ENCODE data around the gene M1AP. TPM values are rescaled to one million over a fixed set of nuclear protein-coding genes. Genes with fewer than 3 reads are reported as not detected.

M1AP gene
- total RNA-seq, 4 donors from 2014 or later = 0.20 TPM; not detected in 3

DNA sequence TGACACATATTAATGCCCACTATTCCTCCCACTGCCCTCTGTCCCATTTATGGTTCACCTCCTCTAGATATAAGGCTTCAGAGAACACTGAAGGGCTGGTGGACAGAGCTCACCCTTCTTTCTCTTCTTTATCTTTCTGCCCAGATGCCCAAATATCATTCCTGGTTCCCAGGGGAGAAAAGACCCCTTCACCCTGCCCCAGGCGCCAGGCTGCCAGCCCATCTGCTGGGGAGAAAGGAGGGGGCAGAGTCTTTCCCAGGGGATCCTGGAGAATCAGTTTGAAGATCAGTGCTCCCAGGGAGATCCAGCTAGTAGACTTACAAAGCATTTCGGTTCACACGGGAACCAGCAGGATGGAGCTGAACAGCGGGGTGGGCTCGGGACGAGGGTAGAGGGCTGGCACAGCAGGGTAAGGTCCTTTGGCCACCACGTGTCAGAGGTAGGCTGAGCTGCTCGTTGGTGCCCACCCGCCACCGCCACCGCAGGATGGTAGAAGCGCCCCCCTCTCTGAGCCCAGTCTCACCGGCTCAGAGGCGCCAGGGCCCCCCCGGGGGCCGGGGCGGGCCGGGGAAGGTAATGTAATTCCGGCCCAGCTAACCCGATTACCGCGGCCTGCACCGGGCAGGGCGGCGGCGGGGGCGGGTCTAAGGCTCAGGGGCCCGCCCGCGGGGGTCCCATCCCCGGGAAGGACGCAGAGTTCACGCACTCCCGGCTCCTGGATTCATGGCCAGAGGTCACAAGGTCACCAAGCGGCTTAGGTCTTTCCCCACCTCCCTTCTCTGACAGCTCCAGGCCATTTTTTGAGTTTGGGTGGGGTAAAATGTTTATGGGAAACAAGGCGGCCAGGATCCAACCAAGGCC lies 135.2 kb downstream of the M1AP start:
- TF ChIP-seq POLR2A (IDR thresholded peaks at IDR 0.05) = no peak
- TF ChIP-seq, protein P1, sequence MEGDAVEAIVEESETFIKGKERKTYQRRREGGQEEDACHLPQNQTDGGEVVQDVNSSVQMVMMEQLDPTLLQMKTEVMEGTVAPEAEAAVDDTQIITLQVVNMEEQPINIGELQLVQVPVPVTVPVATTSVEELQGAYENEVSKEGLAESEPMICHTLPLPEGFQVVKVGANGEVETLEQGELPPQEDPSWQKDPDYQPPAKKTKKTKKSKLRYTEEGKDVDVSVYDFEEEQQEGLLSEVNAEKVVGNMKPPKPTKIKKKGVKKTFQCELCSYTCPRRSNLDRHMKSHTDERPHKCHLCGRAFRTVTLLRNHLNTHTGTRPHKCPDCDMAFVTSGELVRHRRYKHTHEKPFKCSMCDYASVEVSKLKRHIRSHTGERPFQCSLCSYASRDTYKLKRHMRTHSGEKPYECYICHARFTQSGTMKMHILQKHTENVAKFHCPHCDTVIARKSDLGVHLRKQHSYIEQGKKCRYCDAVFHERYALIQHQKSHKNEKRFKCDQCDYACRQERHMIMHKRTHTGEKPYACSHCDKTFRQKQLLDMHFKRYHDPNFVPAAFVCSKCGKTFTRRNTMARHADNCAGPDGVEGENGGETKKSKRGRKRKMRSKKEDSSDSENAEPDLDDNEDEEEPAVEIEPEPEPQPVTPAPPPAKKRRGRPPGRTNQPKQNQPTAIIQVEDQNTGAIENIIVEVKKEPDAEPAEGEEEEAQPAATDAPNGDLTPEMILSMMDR (IDR thresholded peaks at IDR 0.05 in 4 of 5, conservative IDR thresholded peaks at IDR 0.05 in 1 of 5) = no peak
- intact Hi-C loops (cut with DNase I; ENCODE audit: low total_unique reads) (no loop called here), in situ Hi-C loops (cut with MboI; ENCODE audit: low sequenced_read_pairs in 4 of 4) (no loop called here)
- Histone ChIP-seq H3K4me3 (no peak overlapping the region), H3K27me3 (peaks cover 71 to 85% (median 82%) of the 10 kb centered on the region in 3 donors), H3K36me3 (no peaks in the 10 kb centered on the region), H3K9me3 (no peaks in the 10 kb centered on the region), H3K4me1 (peaks cover 12 to 22% of the 10 kb centered on the region in 2 donors), H3K27ac (no peak overlapping the region)
- DNase-seq (no peak), ATAC-seq (no peak)

DNA sequence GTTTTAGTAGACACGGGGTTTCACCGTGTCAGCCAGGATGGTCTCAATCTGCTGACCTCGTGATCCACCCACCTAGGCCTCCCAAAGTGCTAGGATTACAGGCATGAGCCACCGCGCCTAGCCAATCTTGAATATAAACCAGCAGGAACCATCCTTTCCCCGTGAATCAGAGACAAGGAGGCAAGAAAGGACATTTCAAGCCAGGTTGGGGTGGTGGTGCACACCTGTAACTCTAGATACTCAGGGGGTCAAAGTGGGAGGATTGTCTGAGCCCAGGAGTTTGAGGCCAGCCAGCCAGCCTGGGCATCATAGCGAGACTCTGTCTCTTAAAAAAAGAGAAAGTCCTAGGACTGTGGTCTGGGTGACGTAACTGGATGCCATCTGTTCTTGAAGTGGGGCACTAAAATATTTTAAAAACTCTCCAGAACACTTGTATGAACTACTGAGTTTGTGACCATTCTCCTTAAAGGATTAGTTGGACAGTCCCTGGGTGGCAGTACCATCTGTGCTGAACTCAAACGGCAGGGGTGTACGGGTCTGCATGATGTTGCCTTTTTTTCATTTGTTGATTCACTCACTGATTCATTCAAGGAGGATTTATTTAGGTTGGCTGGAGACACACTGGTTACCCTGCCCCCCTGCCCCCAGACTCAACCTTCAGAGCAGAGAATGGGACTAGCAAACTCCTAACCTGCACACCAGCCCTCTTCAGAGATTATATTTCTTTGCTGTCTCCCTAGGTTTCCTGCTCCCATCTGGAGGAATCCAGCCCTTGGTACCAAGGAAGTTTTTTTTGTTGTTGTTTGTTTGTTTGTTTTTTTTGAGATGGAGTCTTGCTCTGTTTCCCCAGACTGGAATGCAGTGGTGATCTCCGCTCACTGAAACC lies 136.8 kb downstream of the M1AP start:
- no peak for DNase-seq
- intact Hi-C loops (cut with DNase I; ENCODE audit: low total_unique reads) = no loop called here
- no peak for TF ChIP-seq POLR2A (IDR thresholded peaks at IDR 0.05)
- TF ChIP-seq, protein P1 (IDR thresholded peaks at IDR 0.05 in 4 of 5, conservative IDR thresholded peaks at IDR 0.05 in 1 of 5) = no peak
- peaks cover 55 to 69% (median 66%) of the 10 kb centered on the region in 3 donors for H3K27me3 ChIP-seq
- H3K9me3 ChIP-seq = no peaks in the 10 kb centered on the region
- no peak overlapping the region for H3K4me3 ChIP-seq
- in situ Hi-C loops (cut with MboI; ENCODE audit: low sequenced_read_pairs in 4 of 4) = no loop called here
- peaks cover 17 to 27% of the 10 kb centered on the region in 2 donors for H3K4me1 ChIP-seq
- H3K36me3 ChIP-seq = no peaks in the 10 kb centered on the region
- ATAC-seq = no peak
- no peak overlapping the region for H3K27ac ChIP-seq

DNA sequence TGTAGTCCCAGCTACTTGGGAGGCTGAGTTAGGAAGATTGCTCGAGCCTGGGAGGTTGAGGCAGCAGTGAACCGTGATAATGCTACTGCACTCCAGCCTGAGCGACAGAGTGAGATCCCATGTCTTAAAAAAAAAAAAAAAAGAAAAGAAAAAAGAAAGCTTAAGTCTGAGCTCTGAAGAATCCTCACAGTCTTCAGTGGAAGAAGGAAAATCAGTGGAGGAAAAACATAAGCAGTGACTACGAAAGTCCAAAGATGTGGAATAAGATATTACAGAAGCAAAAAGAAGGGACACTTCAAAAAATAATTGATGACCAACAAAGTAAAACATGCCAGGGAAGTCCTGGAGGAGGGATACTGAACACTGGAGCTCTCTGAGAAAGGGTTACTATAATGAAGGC lies 137.9 kb downstream of the M1AP start:
- Histone ChIP-seq H3K36me3 (peaks cover 0 to 10% of the 10 kb centered on the region in 2 donors), H3K27me3 (peaks cover 44 to 62% (median 58%) of the 10 kb centered on the region in 3 donors), H3K4me3 (no peak overlapping the region), H3K9me3 (no peaks in the 10 kb centered on the region), H3K4me1 (peaks cover 21 to 32% of the 10 kb centered on the region in 2 donors), H3K27ac (no peak overlapping the region)
- intact Hi-C loops (cut with DNase I; ENCODE audit: low total_unique reads) (no loop called here), in situ Hi-C loops (cut with MboI; ENCODE audit: low sequenced_read_pairs in 4 of 4) (no loop called here)
- TF ChIP-seq, protein P1 (IDR thresholded peaks at IDR 0.05 in 4 of 5, conservative IDR thresholded peaks at IDR 0.05 in 1 of 5) = no peak
- DNase-seq = no peak
- ATAC-seq = no peak

DNA sequence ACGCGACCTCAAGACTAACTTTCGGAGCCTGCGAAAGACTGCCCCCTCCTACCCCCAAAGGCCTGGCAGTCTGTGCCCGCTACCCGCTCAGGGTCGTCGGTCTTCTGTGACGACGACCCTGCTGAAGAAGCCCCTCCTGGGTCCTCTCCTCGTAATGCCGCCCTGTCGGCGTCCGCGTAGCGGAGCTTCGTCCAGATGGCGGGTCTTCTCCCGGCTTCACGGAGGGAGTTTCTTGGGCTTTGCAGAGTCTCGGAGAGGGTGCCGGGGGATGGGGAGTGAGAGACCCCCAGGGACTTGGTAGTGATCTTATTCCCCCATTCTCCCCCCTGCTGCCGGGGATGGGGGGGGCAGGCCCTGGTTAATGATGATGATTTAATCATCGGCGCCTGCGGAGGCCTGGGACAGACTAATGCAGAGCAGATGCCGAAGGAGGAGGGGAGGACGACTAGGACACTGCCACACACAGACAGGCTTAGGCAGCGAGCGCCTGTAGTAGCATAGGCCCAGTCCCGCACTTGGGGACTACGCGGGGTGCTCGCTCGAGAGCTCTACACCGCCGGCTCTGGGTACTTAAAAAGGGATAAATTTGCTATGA lies 140.1 kb downstream of the M1AP start:
- ATAC-seq = peak; percentile 3 to 20
- H3K4me1 ChIP-seq = peaks cover 25 to 36% of the 10 kb centered on the region in 2 donors
- no peaks in the 10 kb centered on the region for H3K9me3 ChIP-seq
- H3K4me3 ChIP-seq = peak overlapping the region; percentile 75 to 99 (median 84)
- in situ Hi-C loops (cut with MboI; ENCODE audit: low sequenced_read_pairs in 4 of 4) = no loop called here
- H3K36me3 ChIP-seq = peaks cover 0 to 18% of the 10 kb centered on the region in 2 donors
- intact Hi-C loops (cut with DNase I; ENCODE audit: low total_unique reads) = loop anchor here (1.0 kb wide), 4 partner anchors 21 to 54 kb away; partner anchors contain the start of genes AUP1, HTRA2 and TTC31
- no peak for TF ChIP-seq POLR2A (IDR thresholded peaks at IDR 0.05)
- TF ChIP-seq, protein P1 (IDR thresholded peaks at IDR 0.05 in 4 of 5, conservative IDR thresholded peaks at IDR 0.05 in 1 of 5) = no peak
- peak overlapping the region; percentile 92 to 100 (median 98) for H3K27ac ChIP-seq
- peaks cover 27 to 53% (median 37%) of the 10 kb centered on the region in 3 donors for H3K27me3 ChIP-seq
- no peak for DNase-seq

Other genes with a start within 250 kb of the M1AP start
- gene C2orf81, start 226.7 kb downstream of the M1AP start, total RNA-seq = under 1 TPM in 1 of 4 donors, not detected in 3; 0.24 TPM
- gene WDR54, start 226.6 kb downstream of the M1AP start, total RNA-seq = 1 to 10 TPM in 2 of 4 donors, under 1 TPM in 2; 0.51 to 2.1 (median 1.4) TPM
- gene RTKN, start 206.4 kb downstream of the M1AP start, total RNA-seq = 10 to 100 TPM in 1 of 4 donors, 1 to 10 TPM in 3; 2.2 to 17.6 (median 5.9) TPM
- 10 to 100 TPM; 14.5 to 51.9 (median 41.1) TPM for gene INO80B, start 193.2 kb downstream of the M1AP start, total RNA-seq
- gene WBP1, start 189.9 kb downstream of the M1AP start, total RNA-seq = 10 to 100 TPM; 10.7 to 17.5 (median 16.5) TPM
- gene MOGS, start 182.9 kb downstream of the M1AP start, total RNA-seq = 10 to 100 TPM; 27.2 to 33.9 (median 31.7) TPM
- gene MRPL53, start 175.7 kb downstream of the M1AP start, total RNA-seq = 10 to 100 TPM; 26.5 to 48.7 (median 41.5) TPM
- 1 to 10 TPM; 5.5 to 7.3 (median 6.0) TPM for gene CCDC142, start 165.3 kb downstream of the M1AP start, total RNA-seq
- gene TTC31, start 165.2 kb downstream of the M1AP start, total RNA-seq = 1 to 10 TPM; 6.1 to 9.6 (median 7.7) TPM
- under 1 TPM in 1 of 4 donors, not detected in 3; 0.59 TPM for gene LBX2, start 148.7 kb downstream of the M1AP start, total RNA-seq
- gene PCGF1, start 140.6 kb downstream of the M1AP start, total RNA-seq = 10 to 100 TPM; 14.2 to 23.6 (median 20.0) TPM
- gene TLX2, start 133.9 kb downstream of the M1AP start, total RNA-seq = not detected
- under 1 TPM in 1 of 4 donors, not detected in 3; 0.24 TPM for gene DQX1, start 122.1 kb downstream of the M1AP start, total RNA-seq
- gene AUP1, start 118.6 kb downstream of the M1AP start, total RNA-seq = 100 to 1,000 TPM; 112 to 148 (median 115) TPM
- gene HTRA2, start 118.4 kb downstream of the M1AP start, total RNA-seq = 10 to 100 TPM; 24.2 to 38.5 (median 29.4) TPM
- 1 to 10 TPM in 1 of 4 donors, under 1 TPM in 3; 0.65 to 1.3 (median 0.95) TPM for gene LOXL3, start 94.4 kb downstream of the M1AP start, total RNA-seq
- 1 to 10 TPM in 3 of 4 donors, under 1 TPM in 1; 0.51 to 4.1 (median 2.7) TPM for gene DOK1, start 93.6 kb downstream of the M1AP start, total RNA-seq
- 1 to 10 TPM in 3 of 4 donors, under 1 TPM in 1; 0.97 to 1.6 (median 1.4) TPM for gene SEMA4F, start 5.9 kb upstream of the M1AP start, total RNA-seq
- gene HK2, start 185.8 kb upstream of the M1AP start, total RNA-seq = 10 to 100 TPM; 18.1 to 57.6 (median 42.1) TPM

Measured in gastrocnemius medialis (tissue), 4 donors.